Measurements from ENCODE around the gene PPP2CA. TPM values are rescaled to one million over a fixed set of nuclear protein-coding genes. Genes with fewer than 3 reads are reported as not detected.

Gene PPP2CA
- total and polyA plus RNA-seq, 2 of the 13 experiments (the other 11 are each of a cell fraction or from before 2014, with no cell fraction given) = 82.4 to 171 TPM

GRCh38 chr5:134149571-134150303, 76.1 kb downstream of the PPP2CA start (continued):
- no peak for TF ChIP-seq REL (CRISPR knock-in tag; conservative IDR thresholded peaks at IDR 0.05)
- TF ChIP-seq ZFAT (CRISPR knock-in tag; conservative IDR thresholded peaks at IDR 0.05) = no peak
- TF ChIP-seq ZNF761 (CRISPR knock-in tag; conservative IDR thresholded peaks at IDR 0.05) = no peak
- no peak for TF ChIP-seq FOXP1 (IDR thresholded peaks at IDR 0.05)
- TF ChIP-seq FOXP1 (CRISPR knock-in tag; IDR thresholded peaks at IDR 0.05) = peak; percentile 25; the same call in 1 of the 2 replicates
- TF ChIP-seq HOXA7 (CRISPR knock-in tag; IDR thresholded peaks at IDR 0.05) = no peak
- no peak for TF ChIP-seq ZNF766 (CRISPR knock-in tag; IDR thresholded peaks at IDR 0.05; ENCODE audit: borderline replicate concordance)
- TF ChIP-seq ZNF296 (CRISPR knock-in tag; conservative IDR thresholded peaks at IDR 0.05) = no peak
- TF ChIP-seq TARDBP (CRISPR knock-in tag; IDR thresholded peaks at IDR 0.05) = no peak
- TF ChIP-seq NAIF1 (CRISPR knock-in tag; IDR thresholded peaks at IDR 0.05; ENCODE audit: borderline replicate concordance) = no peak
- TF ChIP-seq CEBPB (IDR thresholded peaks at IDR 0.05; ENCODE audit: borderline replicate concordance, low read depth, low read length) = peak; percentile 91
- peak; percentile 27 for TF ChIP-seq ASH2L (IDR thresholded peaks at IDR 0.05; ENCODE audit: insufficient read length, low read depth, low read length)
- TF ChIP-seq NFYB (CRISPR knock-in tag; IDR thresholded peaks at IDR 0.05) = no peak
- no peak for TF ChIP-seq U2AF1 (optimal IDR thresholded peaks at IDR 0.05; ENCODE audit: low read depth, low read length)
- peak; percentile 54; the same call in 1 of the 2 replicates for TF ChIP-seq ARID3A (IDR thresholded peaks at IDR 0.05; ENCODE audit: low read depth, low read length)
- TF ChIP-seq RNF2 (conservative IDR thresholded peaks at IDR 0.05; ENCODE audit: low read depth) = no peak
- peak; percentile 32; the same call in 1 of the 2 replicates for TF ChIP-seq TBX2 (CRISPR knock-in tag; IDR thresholded peaks at IDR 0.05; ENCODE audit: borderline replicate concordance)
- TF ChIP-seq KLF13 (CRISPR knock-in tag; IDR thresholded peaks at IDR 0.05) = no peak
- TF ChIP-seq SKI (IDR thresholded peaks at IDR 0.05; ENCODE audit: partially characterized antibody) = peak; percentile 17
- TF ChIP-seq EP300 (IDR thresholded peaks at IDR 0.05; ENCODE audit: low read depth in 2 of 2, low read length in 2 of 2) = peak in 1 of 2 experiments; percentile 80; a peak in 2 of 4 replicates
- no peak for TF ChIP-seq EP300 (CRISPR knock-in tag; IDR thresholded peaks at IDR 0.05; ENCODE audit: borderline replicate concordance)
- TF ChIP-seq ZZZ3 (CRISPR knock-in tag; IDR thresholded peaks at IDR 0.05; ENCODE audit: borderline replicate concordance) = no peak
- TF ChIP-seq HDAC6 (IDR thresholded peaks at IDR 0.05; ENCODE audit: low read depth, low read length) = no peak
- TF ChIP-seq LBX2 (CRISPR knock-in tag; IDR thresholded peaks at IDR 0.05; ENCODE audit: borderline replicate concordance) = no peak
- TF ChIP-seq FOXK1 (CRISPR knock-in tag; IDR thresholded peaks at IDR 0.05; ENCODE audit: borderline replicate concordance, low read depth) = no peak
- TF ChIP-seq TERF1 (CRISPR knock-in tag; IDR thresholded peaks at IDR 0.05) = no peak
- TF ChIP-seq ZNF282 (IDR thresholded peaks at IDR 0.05; ENCODE audit: partially characterized antibody) = no peak
- TF ChIP-seq ETV6 (CRISPR knock-in tag; conservative IDR thresholded peaks at IDR 0.05) = no peak
- TF ChIP-seq ZNF749 (CRISPR knock-in tag; IDR thresholded peaks at IDR 0.05; ENCODE audit: borderline replicate concordance) = no peak
- TF ChIP-seq ZNF790 (CRISPR knock-in tag; IDR thresholded peaks at IDR 0.05; ENCODE audit: borderline replicate concordance) = no peak

Measured in HepG2 (cell line).